GM10266 (cell line): ENCODE results near the gene SSTR1.

Source experiments
- DNase-seq: peaks from one replicate; pipeline ENCODE4 v3.0.0; 2012; ENCODE audit errors: extremely low spot score
- TF ChIP-seq, protein P1 (sequence below): IDR thresholded peaks from 2 replicates; pipeline ENCODE4 v1.5.1; 2012; ENCODE audit warnings: mild to moderate bottlenecking, low read depth; ENCODE audit not compliant: control insufficient read depth, insufficient read depth; ENCODE audit errors: missing control alignments

The SSTR1 gene

DNA sequence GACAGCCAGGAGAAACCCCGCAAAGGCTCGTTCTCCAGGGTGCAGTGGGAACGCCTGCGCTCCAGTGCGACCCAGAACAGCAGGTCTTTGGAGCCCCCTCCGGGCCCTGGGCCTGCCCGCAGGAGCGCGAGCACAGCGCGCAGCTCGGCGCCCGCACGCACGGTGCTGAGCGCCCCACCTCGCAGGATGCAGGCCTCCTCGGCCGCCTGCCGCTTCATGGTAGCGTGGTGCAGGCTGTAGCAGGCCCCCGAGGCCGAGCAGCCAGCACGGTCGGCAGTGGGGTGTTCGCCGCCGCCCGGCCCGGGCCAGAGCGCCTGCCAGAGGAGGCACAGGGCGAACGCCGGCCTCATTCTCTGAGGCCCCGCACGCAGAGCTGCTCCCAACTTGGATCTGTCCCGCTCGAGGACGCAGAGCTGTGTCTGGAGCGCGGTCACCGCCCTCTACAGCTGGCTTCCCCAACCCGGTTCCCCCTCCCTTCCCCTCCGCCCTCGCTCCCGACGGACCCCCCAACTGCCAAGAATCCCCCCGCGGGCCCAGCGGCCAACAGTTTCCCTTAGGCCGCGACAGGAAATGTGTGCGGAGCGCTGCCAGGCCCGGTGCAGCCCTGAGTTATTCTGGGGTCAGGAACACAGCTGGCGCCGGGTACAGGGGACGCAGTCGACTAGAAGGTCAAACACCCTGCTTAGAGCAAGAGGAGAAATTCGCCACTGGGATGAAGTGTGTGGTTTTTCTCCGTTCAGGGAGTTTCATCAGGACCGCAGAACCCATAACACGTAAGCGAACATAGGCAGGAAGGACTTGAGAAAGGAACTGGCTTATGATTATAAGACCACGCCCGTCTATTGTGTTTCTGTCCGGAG, 48.2 kb downstream of the SSTR1 start, which contains the start of gene CLEC14A:
TSS of gene CLEC14A (minus strand) at position 421 of the 860 bp plus-strand sequence. CDS start at position 350, 71 bp downstream.
- TF ChIP-seq, protein P1, sequence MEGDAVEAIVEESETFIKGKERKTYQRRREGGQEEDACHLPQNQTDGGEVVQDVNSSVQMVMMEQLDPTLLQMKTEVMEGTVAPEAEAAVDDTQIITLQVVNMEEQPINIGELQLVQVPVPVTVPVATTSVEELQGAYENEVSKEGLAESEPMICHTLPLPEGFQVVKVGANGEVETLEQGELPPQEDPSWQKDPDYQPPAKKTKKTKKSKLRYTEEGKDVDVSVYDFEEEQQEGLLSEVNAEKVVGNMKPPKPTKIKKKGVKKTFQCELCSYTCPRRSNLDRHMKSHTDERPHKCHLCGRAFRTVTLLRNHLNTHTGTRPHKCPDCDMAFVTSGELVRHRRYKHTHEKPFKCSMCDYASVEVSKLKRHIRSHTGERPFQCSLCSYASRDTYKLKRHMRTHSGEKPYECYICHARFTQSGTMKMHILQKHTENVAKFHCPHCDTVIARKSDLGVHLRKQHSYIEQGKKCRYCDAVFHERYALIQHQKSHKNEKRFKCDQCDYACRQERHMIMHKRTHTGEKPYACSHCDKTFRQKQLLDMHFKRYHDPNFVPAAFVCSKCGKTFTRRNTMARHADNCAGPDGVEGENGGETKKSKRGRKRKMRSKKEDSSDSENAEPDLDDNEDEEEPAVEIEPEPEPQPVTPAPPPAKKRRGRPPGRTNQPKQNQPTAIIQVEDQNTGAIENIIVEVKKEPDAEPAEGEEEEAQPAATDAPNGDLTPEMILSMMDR: no peak
- no peak for DNase-seq

DNA sequence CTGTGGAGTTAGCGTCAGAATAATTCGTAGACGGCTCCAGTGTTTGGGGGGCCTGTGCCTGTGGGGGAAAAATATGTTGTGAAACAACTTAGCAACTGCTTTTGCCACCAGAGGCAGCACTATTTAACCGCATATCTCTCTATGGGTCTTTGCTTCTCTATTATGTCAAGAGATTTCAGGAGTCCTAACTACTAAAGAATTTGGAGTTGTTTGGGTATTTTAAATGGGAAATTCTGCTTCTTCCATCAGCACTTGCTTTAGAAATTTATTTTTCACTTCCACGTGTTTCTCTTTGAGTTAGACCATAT, 48.8 kb downstream of the SSTR1 start:
- TF ChIP-seq, protein P1: no peak
- DNase-seq: no peak

DNA sequence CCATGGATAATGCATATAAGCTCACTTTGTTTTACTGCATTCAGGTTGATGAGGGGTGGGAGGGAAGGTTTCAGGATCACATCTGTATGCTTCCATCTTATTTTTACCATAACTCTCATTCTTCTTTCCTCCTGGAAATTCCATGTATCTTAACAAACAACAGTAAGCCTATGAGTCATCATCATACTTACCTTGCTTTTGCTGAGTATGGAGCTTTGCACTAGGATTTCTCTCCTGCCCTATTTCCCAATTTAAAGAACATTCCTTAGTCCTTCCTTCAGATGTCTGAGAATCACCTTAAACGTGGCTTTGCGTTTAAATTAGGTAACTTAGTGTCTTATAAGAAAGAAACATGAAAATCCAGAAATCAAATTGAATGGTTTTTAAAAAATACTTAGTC, 49.8 kb downstream of the SSTR1 start:
- no peak for DNase-seq

DNA sequence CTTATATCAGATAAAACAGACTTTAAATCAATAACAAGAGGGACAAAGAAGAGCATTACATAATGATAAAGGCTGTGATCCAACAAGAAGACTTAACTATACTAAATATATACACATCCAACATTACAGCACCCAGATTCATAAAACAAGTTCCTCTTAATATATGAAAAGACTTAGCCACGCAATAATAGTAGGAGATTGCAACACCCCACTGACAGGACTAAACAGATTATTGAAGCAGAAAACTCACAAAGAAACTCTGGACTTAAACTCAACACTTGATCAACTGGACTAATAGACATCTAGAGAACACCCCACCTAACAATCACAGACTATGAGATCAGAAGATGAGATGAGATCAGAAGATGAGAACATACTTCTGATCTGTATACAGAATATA, 53.9 kb downstream of the SSTR1 start:
- TF ChIP-seq, protein P1: no peak
- no peak for DNase-seq

More for the DNA sequence above, 49.8 kb downstream of the SSTR1 start:
- TF ChIP-seq, protein P1: no peak
